Measurements from ENCODE around the gene TBC1D16. TPM values are rescaled to one million over a fixed set of nuclear protein-coding genes. Genes with fewer than 3 reads are reported as not detected.

Gene TBC1D16
- total RNA-seq, 1 experiment from 2014 or later, result 96.1 TPM

GRCh38 chr17:79932451-79933306, 103.0 kb downstream of the TBC1D16 start:
- Mint-ChIP-seq H3K4me3 (0 out of 2 replicates have a peak overlapping the region, but pooled peaks have one; percentile 5), H3K27me3 (ENCODE audit: low read depth) (peaks cover 8% of the 10 kb centered on the region), H3K9me3 (no peaks in the 10 kb centered on the region), H3K36me3 (no peaks in the 10 kb centered on the region), H3K27ac (no peak overlapping the region), H3K4me1 (peaks cover 68% of the 10 kb centered on the region)
- CTCF ChIA-PET, result interaction anchor here (1.3 to 1.4 kb wide), 2 partner anchors 124 to 136 kb away, joined by 3 read pairs; partner anchors contain the start of gene CBX8
- DNase-seq (ENCODE audit: low spot score), result no peak
- no peak for TF ChIP-seq E2F5 (CRISPR knock-in tag; IDR thresholded peaks at IDR 0.05)
- no peak for TF ChIP-seq JUN (CRISPR knock-in tag; IDR thresholded peaks at IDR 0.05)
- no peak for TF ChIP-seq CREB1 (CRISPR knock-in tag; IDR thresholded peaks at IDR 0.05)
- TF ChIP-seq ZNF671 (CRISPR knock-in tag; IDR thresholded peaks at IDR 0.05), result no peak
- 0 out of 2 replicates have a peak, but pooled peaks have one; percentile 44 for TF ChIP-seq ZMAT4 (CRISPR knock-in tag; IDR thresholded peaks at IDR 0.05)
- no peak for TF ChIP-seq NFYB (CRISPR knock-in tag; conservative IDR thresholded peaks at IDR 0.05; ENCODE audit: low read depth)
- TF ChIP-seq RORB (CRISPR knock-in tag; IDR thresholded peaks at IDR 0.05), result no peak
- no peak for TF ChIP-seq ZNF219 (CRISPR knock-in tag; IDR thresholded peaks at IDR 0.05; ENCODE audit: borderline replicate concordance)
- TF ChIP-seq, protein P1, sequence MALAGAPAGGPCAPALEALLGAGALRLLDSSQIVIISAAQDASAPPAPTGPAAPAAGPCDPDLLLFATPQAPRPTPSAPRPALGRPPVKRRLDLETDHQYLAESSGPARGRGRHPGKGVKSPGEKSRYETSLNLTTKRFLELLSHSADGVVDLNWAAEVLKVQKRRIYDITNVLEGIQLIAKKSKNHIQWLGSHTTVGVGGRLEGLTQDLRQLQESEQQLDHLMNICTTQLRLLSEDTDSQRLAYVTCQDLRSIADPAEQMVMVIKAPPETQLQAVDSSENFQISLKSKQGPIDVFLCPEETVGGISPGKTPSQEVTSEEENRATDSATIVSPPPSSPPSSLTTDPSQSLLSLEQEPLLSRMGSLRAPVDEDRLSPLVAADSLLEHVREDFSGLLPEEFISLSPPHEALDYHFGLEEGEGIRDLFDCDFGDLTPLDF (CRISPR knock-in tag; IDR thresholded peaks at IDR 0.05), result no peak
- TF ChIP-seq, protein P2, sequence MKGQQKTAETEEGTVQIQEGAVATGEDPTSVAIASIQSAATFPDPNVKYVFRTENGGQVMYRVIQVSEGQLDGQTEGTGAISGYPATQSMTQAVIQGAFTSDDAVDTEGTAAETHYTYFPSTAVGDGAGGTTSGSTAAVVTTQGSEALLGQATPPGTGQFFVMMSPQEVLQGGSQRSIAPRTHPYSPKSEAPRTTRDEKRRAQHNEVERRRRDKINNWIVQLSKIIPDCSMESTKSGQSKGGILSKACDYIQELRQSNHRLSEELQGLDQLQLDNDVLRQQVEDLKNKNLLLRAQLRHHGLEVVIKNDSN (CRISPR knock-in tag; IDR thresholded peaks at IDR 0.05), result no peak
- TF ChIP-seq FOXJ3 (CRISPR knock-in tag; IDR thresholded peaks at IDR 0.05; ENCODE audit: borderline replicate concordance), result no peak
- no peak for TF ChIP-seq AFF4 (CRISPR knock-in tag; IDR thresholded peaks at IDR 0.05; ENCODE audit: borderline replicate concordance)
- TF ChIP-seq, protein P3, sequence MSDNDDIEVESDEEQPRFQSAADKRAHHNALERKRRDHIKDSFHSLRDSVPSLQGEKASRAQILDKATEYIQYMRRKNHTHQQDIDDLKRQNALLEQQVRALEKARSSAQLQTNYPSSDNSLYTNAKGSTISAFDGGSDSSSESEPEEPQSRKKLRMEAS (CRISPR knock-in tag; IDR thresholded peaks at IDR 0.05), result 0 out of 2 replicates have a peak, but pooled peaks have one; percentile 30
- TF ChIP-seq ZNF532 (CRISPR knock-in tag; IDR thresholded peaks at IDR 0.05; ENCODE audit: borderline replicate concordance), result no peak
- ATAC-seq, result no peak; the same call in 1 of the 2 replicates
- POLR2A ChIA-PET, result no interaction called here
